Lower leg skin (tissue), 4 donors: ENCODE measurements around the gene EIPR1. TPM values are rescaled to one million over a fixed set of nuclear protein-coding genes. Genes with fewer than 3 reads are reported as not detected.

Source experiments
- DNase-seq, 2 donors: peaks; one replicate each; pipeline ENCODE4 v3.0.0-alpha.2; 2019; ENCODE audit warnings: low spot score in 2 of 2
- H3K4me3 ChIP-seq: fragments of 200-600 bp; sonication (generic); 2 replicates; pipeline ENCODE4 v1.5.1; 2017; ENCODE audit warnings: mild to moderate bottlenecking, low read depth; ENCODE audit not compliant: poor library complexity, severe bottlenecking
- POLR2A ChIP-seq, 2 donors: fragments of 450-650 bp; IDR thresholded peaks; one replicate each; pipeline ENCODE4 v1.6.1; 2016 to 2017; ENCODE audit warnings: antibody characterized with exemption in 2 of 2, mild to moderate bottlenecking in 1 of 2, moderate library complexity in 1 of 2
- WGBS, 2 donors: methylation state at CpG; one replicate each; pipeline ENCODE4 v1.1.5; 2018; 5-methylcytosine and 5-hydroxymethylcytosine counted together
- intact Hi-C: fragments of 100-400 bp; cut with DNase I; formaldehyde crosslinking; loops from one replicate; pipeline ENCODE4 v1.15.0; 2023; ENCODE audit warnings: low total_unique reads
- total RNA-seq, 4 donors: library from RNA; depleted of rRNA; stranded (reverse); fragments of >200 nt; gene quantifications; one replicate each; pipeline ENCODE4 v1.1.0, GENCODE V29; 2016
- TF ChIP-seq, protein P1 (sequence below), 3 donors: fragments of 450-650 bp; IDR thresholded peaks; one replicate each; pipeline ENCODE4 v1.5.1; 2016; ENCODE audit warnings: antibody characterized with exemption in 3 of 3, mild to moderate bottlenecking in 3 of 3, moderate library complexity in 2 of 3

The EIPR1 gene
- total RNA-seq, 4 donors from 2014 or later, result 11.8 to 44.7 (median 26.9) TPM

DNA sequence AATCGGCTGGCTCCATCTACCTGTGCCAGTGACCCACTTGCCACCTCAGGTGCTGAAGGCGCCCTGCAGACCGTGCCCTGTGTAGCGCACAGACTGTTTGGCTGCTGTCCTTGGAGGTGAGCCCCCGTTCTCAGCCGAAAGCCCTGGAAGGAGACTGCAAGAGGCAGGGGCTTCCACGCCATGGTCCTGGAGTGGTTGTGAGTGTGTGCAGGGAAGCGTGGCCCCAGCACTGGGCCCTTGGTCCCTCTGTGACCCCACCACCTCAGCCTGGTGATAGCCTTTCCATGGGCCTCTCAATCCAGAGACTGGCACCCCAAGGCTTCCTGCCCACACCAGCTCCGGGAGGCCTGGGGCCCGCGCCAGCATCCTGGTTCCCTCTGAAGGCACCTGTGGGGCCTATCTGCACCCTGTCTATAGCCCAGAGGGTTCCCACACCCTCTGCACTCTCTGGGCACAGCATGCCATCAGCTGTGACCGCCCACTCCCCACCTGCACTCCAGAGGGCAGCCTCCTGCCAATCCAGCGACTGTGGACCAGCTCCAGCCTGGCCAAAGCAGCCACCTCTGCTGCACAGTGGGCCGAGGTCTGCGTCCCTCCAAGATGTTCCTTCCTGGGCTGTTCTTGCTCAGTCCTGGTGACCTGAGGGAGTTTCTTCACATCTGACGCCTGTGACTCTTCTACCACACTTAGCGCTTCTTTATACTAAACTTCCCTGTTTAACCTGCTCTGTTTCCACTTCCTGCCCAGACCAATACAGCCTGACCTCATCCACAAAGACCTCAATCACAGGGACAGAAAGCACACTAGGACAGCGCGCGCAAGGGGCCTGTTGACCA lies 109.5 kb downstream of the EIPR1 start:
- no peak overlapping the region for H3K4me3 ChIP-seq
- DNase-seq, result peak in 1 of 2 donors; percentile 57
- 82 to 83% methylated on average over 18 to 20 of the region's 20 CpGs for WGBS, 2 donors
- intact Hi-C loops, result no loop called here
- TF ChIP-seq POLR2A (IDR thresholded peaks at IDR 0.05), result no peak
- TF ChIP-seq, protein P1, sequence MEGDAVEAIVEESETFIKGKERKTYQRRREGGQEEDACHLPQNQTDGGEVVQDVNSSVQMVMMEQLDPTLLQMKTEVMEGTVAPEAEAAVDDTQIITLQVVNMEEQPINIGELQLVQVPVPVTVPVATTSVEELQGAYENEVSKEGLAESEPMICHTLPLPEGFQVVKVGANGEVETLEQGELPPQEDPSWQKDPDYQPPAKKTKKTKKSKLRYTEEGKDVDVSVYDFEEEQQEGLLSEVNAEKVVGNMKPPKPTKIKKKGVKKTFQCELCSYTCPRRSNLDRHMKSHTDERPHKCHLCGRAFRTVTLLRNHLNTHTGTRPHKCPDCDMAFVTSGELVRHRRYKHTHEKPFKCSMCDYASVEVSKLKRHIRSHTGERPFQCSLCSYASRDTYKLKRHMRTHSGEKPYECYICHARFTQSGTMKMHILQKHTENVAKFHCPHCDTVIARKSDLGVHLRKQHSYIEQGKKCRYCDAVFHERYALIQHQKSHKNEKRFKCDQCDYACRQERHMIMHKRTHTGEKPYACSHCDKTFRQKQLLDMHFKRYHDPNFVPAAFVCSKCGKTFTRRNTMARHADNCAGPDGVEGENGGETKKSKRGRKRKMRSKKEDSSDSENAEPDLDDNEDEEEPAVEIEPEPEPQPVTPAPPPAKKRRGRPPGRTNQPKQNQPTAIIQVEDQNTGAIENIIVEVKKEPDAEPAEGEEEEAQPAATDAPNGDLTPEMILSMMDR (IDR thresholded peaks at IDR 0.05), result no peak

DNA sequence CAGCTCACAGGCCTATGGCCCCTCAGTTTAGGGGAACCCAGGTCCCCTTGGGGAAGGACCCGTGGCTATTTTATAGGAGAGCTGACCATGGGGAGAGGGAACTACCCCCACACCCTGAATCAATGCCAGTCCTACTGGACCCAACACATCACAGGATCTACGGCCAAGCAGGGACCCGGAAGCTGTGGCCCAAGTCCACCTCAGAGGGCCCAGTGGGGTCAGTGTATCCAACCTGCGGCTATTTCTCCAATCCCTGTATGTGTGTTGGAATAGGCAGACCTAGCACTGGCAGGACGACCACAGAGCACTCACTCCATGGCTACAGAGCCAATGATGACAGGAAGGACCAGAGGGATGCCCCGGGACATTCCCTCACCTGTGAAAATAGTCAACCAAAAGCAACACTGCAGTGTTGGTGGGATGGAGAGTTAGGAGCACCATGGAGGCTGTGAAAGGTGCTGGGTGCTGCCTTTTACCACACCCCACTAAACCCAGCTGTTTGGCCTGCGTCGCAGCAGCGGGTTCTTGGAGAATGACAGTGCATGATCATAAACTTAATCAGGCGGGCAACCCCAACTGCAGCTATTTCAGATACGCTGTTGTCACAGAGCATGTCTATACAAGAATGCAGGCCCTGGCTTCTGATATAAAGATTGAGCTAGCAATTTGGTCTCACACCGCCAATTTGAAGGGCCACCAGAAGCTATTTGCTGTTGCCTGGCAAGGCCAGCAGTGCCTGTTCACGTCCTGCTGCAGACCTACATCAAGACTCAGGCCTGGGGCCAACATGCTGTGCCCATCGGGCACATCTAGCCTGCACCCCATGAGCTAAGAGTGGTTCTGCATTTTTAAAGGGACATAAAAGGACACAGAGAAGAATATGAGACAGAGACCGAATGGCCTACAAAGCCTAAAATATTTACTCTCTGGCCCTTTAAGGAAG lies 110.4 kb downstream of the EIPR1 start:
- no peak overlapping the region for H3K4me3 ChIP-seq
- intact Hi-C loops, result no loop called here
- 62 to 63% methylated on average over 14 to 15 of the region's 15 CpGs for WGBS, 2 donors
- no peak for TF ChIP-seq POLR2A (IDR thresholded peaks at IDR 0.05)
- TF ChIP-seq, protein P1 (IDR thresholded peaks at IDR 0.05), result no peak
- DNase-seq, result no peak

DNA sequence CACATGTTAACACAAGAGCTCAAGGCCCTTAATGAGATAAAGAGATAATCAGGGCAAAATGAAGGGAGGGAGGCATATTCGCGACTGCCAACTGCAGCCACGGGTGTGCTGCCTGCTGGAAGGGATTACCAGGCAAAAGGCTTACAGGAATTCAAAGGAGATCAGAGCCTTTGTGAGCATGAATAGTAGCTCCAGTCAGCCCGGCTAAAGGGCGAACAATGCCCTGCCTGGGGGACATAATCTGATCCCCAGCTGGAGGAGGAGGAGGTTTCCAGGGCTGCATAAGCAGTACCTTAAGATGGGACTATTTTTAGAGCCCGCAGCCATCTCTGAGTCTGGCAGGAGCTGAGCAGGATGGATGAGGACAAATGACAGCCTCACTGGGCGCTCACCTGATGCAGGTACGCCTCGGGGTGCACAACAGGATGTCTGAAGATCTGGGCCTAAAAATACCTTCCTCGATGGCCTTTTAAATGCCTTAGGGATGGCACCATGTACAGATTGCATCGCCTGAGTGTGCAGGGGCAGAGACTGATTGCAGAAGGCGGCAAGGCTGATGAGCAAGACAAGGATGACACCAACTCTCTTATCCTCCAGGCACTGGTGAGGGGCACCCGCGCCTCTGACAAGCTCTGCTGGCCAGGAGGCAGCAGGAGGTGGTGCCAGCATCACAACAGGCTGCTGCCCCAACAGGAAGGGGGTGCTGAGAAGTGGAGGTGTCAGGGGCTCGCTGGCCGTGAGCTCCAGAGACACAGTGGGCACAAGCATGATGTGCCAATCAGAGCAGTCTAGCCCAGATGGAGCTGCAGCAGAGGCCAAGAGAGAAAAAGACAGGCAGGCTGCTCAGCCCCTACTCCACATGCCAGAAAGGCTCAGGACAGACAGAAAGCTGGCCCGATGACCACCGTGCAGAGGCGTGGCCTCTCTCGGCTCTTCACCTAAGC lies 111.4 kb downstream of the EIPR1 start:
- no peak overlapping the region for H3K4me3 ChIP-seq
- 63 to 67% methylated on average over 20 of the region's 20 CpGs for WGBS, 2 donors
- TF ChIP-seq POLR2A (IDR thresholded peaks at IDR 0.05), result no peak
- TF ChIP-seq, protein P1 (IDR thresholded peaks at IDR 0.05), result no peak
- no peak for DNase-seq
- intact Hi-C loops, result no loop called here

DNA sequence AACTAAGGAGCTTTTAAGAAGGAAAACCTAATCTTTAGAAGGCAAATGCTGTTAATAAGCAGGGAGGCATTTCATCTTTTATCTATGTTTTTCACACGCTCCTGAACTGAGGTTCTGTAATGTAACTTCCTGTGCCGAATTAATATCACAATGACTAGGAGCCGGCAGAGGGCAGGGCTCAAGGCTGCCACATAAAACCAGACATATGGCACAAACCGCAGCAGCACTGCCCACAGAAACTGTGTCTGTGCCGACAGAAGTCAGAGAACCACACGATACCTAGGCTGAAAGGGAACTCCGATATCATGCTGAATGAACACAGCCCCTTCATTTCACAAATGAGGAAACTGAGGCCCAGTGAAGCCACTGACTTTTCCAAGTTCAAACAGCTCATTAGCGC lies 112.1 kb downstream of the EIPR1 start:
- WGBS, 2 donors, result 86% methylated on average over 8 of the region's 8 CpGs
- DNase-seq, result no peak
- no peak for TF ChIP-seq POLR2A (IDR thresholded peaks at IDR 0.05)
- TF ChIP-seq, protein P1 (IDR thresholded peaks at IDR 0.05), result no peak
- no peak overlapping the region for H3K4me3 ChIP-seq
- intact Hi-C loops, result no loop called here
